ENCODE results near the gene ALOXE3. TPM values are rescaled to one million over a fixed set of nuclear protein-coding genes. Genes with fewer than 3 reads are reported as not detected.

ALOXE3 gene
- total and polyA plus RNA-seq, 2 experiments from 2014 or later = 0.10 TPM; not detected in 1

DNA sequence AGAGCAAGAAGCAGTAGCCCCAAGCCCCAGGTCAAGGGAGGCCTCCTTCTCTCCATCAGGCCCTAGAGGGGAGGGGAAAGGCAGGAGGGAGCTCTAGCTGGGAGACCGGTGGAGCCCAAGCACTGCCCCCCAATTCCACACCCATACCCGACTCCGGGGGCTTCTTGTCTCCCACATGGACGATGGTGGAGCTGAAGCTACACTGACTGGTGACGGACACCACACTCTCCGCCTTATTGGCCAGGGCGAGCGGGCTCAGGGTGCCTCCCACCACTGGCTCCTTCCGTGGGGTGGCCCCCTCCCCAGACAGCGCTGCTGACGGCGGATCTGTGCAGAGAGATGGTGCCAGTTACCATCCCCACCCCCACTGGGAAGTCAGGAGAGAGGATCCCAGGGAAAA is 27.5 kb upstream of the ALOXE3 start:
- TF ChIP-seq, protein P1, sequence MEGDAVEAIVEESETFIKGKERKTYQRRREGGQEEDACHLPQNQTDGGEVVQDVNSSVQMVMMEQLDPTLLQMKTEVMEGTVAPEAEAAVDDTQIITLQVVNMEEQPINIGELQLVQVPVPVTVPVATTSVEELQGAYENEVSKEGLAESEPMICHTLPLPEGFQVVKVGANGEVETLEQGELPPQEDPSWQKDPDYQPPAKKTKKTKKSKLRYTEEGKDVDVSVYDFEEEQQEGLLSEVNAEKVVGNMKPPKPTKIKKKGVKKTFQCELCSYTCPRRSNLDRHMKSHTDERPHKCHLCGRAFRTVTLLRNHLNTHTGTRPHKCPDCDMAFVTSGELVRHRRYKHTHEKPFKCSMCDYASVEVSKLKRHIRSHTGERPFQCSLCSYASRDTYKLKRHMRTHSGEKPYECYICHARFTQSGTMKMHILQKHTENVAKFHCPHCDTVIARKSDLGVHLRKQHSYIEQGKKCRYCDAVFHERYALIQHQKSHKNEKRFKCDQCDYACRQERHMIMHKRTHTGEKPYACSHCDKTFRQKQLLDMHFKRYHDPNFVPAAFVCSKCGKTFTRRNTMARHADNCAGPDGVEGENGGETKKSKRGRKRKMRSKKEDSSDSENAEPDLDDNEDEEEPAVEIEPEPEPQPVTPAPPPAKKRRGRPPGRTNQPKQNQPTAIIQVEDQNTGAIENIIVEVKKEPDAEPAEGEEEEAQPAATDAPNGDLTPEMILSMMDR (IDR thresholded peaks at IDR 0.05; ENCODE audit: low read depth, low read length) = no peak
- peak overlapping the region; percentile 39 for H3K27ac ChIP-seq
- H3K4me3 ChIP-seq = no peak overlapping the region
- no peaks in the 10 kb centered on the region for H3K9me3 ChIP-seq (ENCODE audit: low read depth)
- DNase-seq (ENCODE audit: low read depth in 1 of 2, low spot score in 1 of 2) = no peak
- no peaks in the 10 kb centered on the region for H3K27me3 ChIP-seq
- H3K4me1 ChIP-seq (ENCODE audit: low read depth) = peaks cover 15% of the 10 kb centered on the region
- peaks cover 72% of the 10 kb centered on the region for H3K36me3 ChIP-seq

DNA sequence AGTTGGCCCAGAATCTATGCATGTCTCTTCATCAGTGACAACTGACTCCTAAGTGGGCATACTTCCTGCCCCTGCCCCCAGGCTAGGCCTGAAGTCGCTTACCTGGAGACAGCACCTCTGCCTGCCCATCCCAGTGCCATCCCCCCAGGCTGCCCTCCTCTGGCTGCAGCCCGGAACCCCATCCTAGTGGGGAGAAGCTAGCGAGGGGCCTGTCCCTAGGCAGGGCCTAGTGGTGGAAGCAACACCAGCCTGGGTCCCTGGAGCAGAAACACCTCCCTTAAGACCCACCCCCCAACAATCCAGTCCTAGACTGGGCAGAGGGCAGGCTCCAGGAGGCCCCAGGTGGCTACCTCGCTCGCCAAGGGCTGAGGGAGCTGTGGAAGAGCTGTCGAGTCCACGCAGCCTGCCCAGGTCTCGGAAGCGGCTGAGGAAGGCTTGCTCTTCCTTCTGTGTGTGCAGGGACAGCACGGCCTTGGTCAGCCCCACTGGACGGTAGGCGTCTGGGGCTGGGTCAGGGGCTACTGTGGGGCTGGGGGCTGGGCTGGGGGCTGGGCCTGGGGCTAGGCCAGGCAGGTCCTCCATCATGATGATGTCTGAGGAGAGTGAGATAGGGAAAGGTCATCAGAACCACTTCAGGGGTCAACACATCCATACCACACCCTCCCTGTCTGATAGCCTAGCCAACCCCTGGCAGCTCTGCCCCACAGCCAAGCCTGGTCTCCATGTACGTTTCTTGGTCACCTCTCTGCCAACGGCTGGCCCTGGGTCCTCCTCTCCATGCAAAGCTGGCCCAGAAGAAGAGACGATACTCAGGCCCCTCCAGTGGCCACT is 26.3 kb upstream of the ALOXE3 start:
- TF ChIP-seq, protein P1 (IDR thresholded peaks at IDR 0.05; ENCODE audit: low read depth, low read length) = no peak
- no peaks in the 10 kb centered on the region for H3K9me3 ChIP-seq (ENCODE audit: low read depth)
- no peaks in the 10 kb centered on the region for H3K27me3 ChIP-seq
- H3K4me1 ChIP-seq (ENCODE audit: low read depth) = peaks cover 8% of the 10 kb centered on the region
- peaks cover 68% of the 10 kb centered on the region for H3K36me3 ChIP-seq
- H3K4me3 ChIP-seq = no peak overlapping the region
- no peak for DNase-seq (ENCODE audit: low read depth in 1 of 2, low spot score in 1 of 2)
- peak overlapping the region; percentile 57 for H3K27ac ChIP-seq

DNA sequence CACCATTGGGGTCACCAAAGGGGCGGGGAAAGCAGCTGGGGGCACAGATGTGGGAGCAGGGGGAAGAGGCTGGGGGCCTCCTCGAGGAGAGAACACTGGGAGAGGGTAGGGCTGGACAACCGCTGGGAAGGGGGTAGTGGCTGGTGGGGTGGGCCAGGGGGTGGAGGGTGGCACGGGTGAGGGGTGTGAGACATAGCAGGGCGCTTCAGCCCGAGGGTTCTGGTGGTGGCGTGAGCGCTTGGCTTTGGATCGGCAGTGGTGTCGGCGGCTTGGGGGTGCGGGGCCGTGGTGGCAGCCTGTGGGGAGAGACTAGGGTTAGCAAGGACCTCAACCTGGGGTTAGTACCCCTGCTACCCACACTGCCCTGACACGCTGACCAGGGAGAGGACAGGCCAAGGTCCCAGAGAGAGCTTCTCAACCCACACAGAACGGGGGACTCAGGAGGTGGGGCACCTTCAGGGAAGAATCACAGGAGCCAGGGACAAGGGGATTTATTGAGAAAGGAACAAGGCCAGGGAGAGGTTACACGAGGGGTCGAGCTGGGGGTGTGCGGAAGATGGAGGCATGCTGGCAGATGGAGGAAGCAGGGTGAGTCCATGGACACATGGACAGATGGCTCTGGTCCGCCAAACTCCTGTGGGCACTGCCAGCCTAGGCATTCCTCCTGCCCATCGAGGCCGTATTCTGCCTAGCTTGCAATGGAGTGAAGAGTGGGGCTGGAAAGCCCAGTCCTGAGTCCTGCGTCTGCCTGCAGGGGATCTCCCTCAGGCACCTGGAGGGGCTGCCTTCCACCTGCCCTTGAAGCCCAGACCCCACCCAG is 25.5 kb upstream of the ALOXE3 start:
- H3K9me3 ChIP-seq (ENCODE audit: low read depth) = no peaks in the 10 kb centered on the region
- TF ChIP-seq, protein P1 (IDR thresholded peaks at IDR 0.05; ENCODE audit: low read depth, low read length) = no peak
- no peak overlapping the region for H3K27ac ChIP-seq
- no peaks in the 10 kb centered on the region for H3K27me3 ChIP-seq
- no peak overlapping the region for H3K4me3 ChIP-seq
- peaks cover 63% of the 10 kb centered on the region for H3K36me3 ChIP-seq
- no peak for DNase-seq (ENCODE audit: low read depth in 1 of 2, low spot score in 1 of 2)
- H3K4me1 ChIP-seq (ENCODE audit: low read depth) = peaks cover 5% of the 10 kb centered on the region

DNA sequence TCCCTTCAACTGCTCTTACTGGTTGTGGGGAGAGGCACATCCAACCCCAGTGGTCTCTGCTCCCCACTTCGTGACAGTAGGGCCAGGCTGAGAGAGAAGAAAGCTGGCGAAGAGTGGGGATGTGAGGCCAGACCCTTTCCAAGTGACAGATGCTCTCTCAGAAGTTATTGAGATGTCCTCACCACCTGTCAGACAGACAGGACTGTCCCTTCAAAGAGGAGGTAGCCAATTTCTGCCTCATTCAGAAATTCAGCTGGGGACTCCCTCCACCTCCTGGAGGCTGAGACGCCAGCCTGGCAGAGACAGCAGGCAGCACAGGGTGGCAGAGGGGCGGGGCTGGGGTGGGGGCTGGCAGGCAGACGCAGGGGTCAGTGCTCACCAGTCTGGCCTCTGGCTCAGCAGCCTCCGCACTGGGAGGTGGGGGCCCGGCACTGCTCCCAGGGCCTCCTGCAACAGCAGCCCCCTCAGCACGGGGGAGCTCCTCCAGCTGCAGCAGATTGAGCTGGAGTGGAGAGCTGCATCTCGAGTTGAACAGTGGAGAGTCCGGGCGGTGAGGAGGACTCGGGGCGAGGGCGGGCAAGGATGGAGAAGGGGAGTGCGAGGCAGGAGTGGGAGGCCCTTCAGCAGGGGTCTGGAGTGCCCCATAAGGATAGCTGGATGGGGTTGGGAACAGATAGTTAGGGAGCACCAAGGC is 24.7 kb upstream of the ALOXE3 start:
- Histone ChIP-seq H3K9me3 (ENCODE audit: low read depth) (no peaks in the 10 kb centered on the region), H3K4me1 (ENCODE audit: low read depth) (peaks cover 5% of the 10 kb centered on the region), H3K27ac (no peak overlapping the region), H3K4me3 (no peak overlapping the region), H3K36me3 (peaks cover 56% of the 10 kb centered on the region), H3K27me3 (no peaks in the 10 kb centered on the region)
- TF ChIP-seq, protein P1 (IDR thresholded peaks at IDR 0.05; ENCODE audit: low read depth, low read length) = no peak
- no peak for DNase-seq (ENCODE audit: low read depth in 1 of 2, low spot score in 1 of 2)

DNA sequence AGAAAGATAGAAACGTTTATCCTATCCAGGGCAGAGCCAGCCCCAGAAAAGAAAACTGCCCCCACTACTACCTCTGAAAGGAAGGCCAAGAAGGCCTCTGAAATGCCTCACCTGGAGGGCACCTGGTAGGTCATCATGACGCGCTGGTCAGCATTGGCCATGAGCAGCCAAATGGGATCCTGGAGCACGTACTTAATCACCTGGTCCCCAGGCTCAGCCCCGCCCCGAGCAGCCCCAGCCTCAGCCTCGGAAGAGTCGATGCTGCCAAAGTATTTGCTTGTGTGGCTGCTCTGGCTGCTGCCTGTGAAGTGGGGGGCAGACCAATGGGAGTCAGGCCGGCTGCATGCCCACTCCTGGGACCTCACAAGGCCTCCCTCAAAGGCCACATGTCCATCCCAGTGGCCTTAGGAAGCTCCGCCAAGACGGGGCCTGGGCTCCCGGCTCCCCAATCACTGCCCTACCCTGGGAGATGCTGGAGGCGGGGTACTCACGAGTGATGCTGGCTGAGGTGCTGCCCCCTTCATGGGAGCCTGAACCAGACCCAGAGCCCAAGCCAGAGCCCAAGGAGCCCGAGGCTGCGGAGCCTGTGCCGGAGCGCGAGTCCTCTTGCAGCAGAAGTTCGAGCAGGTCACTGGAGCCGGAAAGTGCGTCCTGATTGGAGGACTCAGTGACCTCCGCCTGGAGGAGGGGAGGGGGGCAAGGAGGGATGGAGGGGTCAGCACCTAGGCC is 24.0 kb upstream of the ALOXE3 start:
- peak in 1 of 2 donors; percentile 2 for DNase-seq (ENCODE audit: low read depth in 1 of 2, low spot score in 1 of 2)
- H3K36me3 ChIP-seq = peaks cover 49% of the 10 kb centered on the region
- TF ChIP-seq, protein P1 (IDR thresholded peaks at IDR 0.05; ENCODE audit: low read depth, low read length) = no peak

More for the DNA sequence above, 24.0 kb upstream of the ALOXE3 start:
- H3K4me1 ChIP-seq (ENCODE audit: low read depth) = peaks cover 5% of the 10 kb centered on the region
- H3K27ac ChIP-seq = no peak overlapping the region
- H3K4me3 ChIP-seq = no peak overlapping the region
- no peaks in the 10 kb centered on the region for H3K9me3 ChIP-seq (ENCODE audit: low read depth)
- H3K27me3 ChIP-seq = no peaks in the 10 kb centered on the region

Measured in cardiac muscle cell (in vitro differentiated cells and primary cell).